GM19193 (cell line): ENCODE results near the gene ASIC2.

Experiments used
- POLR2A ChIP-seq: IDR thresholded peaks from 4 replicates; pipeline ENCODE4 v1.6.1; 2011; ENCODE audit not compliant: insufficient read depth, insufficient read length; ENCODE audit errors: extremely low read depth

ASIC2 gene

GRCh38 chr17:33183487-33184026, 109.5 kb downstream of the ASIC2 start:
- TF ChIP-seq POLR2A = no peak

GRCh38 chr17:33179151-33179550, 113.9 kb downstream of the ASIC2 start:
- no peak for TF ChIP-seq POLR2A

DNA sequence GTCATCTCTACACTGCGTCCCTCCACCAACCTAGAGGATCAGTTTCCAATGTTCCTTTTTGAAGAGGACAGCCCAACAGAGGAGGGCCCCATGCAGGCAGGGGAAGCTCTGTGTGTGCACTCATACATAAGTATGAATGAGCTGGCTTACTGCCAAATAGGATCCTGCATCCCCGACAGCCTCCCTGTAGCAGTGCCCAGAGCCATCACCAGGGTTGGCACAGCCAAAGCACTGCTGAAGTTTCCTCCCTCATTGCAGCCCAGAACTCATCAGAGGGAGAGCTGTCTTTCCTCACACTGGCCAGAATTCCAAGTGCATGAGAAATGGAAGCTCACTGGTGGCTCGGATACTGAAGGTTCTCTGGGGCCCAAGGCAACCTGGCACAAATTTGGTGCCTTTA, 114.4 kb downstream of the ASIC2 start:
- TF ChIP-seq POLR2A = no peak

DNA sequence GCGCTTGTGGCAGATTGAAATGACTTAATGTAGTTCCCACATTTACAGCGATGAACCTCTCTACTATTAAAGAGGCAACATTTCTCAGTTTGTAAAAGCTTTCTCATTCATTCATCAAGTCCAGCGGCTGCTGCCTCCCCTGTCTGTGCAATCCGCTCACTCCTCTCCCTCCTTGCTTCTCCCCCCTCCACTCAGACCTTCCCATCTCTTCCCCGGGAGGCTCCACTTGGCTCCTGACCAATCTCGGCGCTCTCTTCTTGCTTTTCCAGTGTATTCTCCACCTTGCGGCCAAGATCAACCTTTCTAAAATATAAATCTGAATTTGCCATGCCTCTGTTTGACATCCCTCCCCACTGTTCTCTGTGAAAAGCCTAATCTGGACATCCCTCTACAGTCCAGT, 117.5 kb downstream of the ASIC2 start:
- TF ChIP-seq POLR2A = no peak

DNA sequence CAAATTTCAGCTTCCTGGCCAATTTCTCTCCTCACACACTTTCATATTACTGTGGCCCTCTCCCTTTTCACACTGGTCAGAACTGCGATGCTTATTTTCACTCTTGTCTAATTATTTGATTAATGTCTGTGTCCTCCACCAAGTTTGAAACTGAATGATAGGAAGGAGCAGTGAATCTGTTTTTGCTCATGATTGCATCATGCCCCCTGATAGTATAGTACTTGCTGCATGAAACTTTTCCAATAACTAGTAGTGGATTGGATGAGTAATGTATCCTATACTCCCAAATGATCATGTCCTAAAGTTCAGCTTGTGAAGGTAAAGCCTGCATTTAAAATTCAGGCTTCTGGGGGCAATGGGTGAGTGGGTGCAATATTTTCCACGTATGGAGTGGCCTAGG, 121.2 kb downstream of the ASIC2 start:
- TF ChIP-seq POLR2A = no peak

DNA sequence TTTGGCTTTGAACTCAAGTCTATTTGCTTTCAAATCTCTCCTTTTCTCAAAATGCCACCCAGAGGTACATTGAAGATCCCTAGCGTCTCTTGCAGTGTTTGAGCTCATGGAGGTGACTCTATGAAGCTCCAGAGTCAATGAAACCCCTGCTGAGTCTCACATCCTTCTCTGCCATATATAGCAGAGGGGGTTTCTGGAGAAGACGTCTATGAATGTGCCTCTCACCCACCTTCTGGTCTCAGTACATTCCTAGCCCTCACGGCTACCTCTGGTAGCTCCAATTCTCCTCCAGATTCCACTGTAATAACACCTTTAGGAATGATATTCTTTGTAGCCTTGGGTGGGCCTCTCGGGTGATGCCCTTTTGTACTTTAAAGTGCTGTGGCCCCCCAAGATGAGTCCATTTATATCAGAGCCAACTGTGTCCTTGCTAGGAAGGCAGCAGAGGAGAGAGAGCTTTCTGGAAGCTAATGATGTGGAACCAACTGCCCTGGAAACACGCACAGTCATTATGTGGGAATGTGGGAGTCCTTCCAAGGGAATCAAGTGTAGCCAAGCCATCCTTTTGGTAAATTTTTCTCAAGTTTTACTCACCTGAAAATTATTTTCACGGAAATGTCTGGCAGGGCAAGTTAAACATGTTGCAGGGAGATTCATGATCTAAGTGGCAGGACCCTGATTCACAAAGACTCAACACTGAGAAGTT, 123.4 kb downstream of the ASIC2 start:
- no peak for TF ChIP-seq POLR2A

DNA sequence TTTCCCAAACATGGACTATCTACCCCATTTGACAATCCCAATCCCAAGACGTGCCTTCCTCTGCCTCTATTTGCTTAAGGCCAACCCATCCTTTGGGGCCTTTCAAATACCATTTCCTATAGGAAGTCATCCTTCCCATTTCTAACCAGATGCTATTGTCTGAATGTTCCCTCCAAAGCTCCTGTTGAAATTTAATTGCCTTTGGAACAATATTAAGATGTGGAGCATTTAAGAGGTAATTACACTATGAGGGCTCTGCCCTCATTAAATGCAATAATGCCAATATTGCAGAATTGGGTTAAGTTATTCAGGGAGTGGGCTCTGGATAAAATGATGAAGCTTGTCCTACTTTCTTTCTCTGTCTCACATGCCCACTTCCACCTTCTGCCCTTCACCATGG, 125.4 kb downstream of the ASIC2 start:
- no peak for TF ChIP-seq POLR2A

GRCh38 chr17:33166472-33166871, 126.6 kb downstream of the ASIC2 start:
- no peak for TF ChIP-seq POLR2A

GRCh38 chr17:33164169-33164881, 128.8 kb downstream of the ASIC2 start:
- TF ChIP-seq POLR2A = no peak

- no peak for TF ChIP-seq POLR2A
Measured at GRCh38 chr17:33163533-33164168, 129.4 kb downstream of the ASIC2 start.

DNA sequence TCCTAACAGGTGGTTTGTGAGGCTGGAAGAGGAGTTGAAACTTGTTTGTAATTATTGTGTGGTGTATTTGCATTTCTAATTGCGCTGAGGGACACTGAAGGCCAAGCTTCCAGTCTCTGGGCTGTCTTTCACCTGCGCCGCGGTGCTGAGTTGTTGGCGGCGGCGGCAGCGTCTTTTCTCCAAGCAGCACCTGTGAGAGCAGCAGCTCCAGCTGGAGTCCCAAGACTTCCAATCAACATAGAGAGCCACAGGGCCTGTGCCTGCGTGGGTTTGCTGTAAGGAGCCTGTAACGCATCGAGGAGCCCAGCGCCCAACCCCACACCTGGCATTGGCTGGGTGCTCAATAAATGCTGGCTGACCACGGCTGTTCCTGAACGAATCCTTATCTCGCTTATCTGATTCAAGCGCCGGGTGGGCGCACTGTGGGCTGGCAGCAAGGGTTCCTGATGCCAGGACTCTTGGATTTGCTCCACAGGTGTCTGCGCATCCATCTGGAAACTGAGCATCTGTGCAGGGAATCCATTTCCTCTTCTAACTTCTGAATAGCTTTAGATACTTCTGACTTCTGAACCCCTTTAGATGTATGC, 138.1 kb downstream of the ASIC2 start:
- TF ChIP-seq POLR2A = no peak

DNA sequence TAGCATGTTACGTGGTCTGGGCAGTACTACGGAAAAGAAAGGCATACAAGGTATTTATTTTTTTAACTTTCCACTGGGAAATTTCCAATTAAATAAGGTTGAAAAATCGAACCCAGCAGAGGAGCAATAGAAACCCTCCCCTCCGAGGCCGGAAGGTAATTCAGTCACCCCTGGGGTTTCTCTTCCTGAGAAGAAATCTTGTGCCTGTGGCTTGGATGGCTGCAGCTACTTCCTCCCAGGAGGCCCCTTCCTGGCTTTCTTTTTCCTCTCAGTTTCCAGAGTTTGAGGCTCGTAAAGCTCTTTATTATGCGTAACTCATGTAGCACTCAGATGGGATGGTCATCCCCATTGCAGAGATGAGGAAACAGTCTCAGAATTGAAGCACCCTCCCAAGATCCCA, 140.3 kb downstream of the ASIC2 start:
- TF ChIP-seq POLR2A = no peak

GRCh38 chr17:33151565-33151964, 141.5 kb downstream of the ASIC2 start:
- TF ChIP-seq POLR2A = no peak

DNA sequence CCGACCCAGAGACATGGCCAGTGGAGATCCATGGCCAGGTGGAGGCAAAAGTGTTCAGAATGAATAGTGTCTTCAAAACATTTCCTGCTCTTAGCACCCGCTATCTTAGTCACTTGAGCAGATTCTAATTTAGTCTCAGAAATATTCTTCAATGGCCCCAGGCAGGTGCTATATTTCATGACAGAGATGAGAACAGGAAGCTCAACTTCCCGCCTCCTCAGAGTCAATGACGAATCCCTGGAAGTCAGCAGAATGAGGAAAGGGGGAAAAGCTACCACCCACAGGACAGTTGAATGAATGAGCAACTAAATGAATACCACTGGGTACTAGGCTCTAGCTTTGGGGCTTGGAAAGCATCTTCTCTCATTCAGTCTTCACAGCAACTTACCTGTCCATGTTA, 147.2 kb downstream of the ASIC2 start:
- TF ChIP-seq POLR2A = no peak

GRCh38 chr17:33144837-33145236, 148.3 kb downstream of the ASIC2 start:
- no peak for TF ChIP-seq POLR2A

DNA sequence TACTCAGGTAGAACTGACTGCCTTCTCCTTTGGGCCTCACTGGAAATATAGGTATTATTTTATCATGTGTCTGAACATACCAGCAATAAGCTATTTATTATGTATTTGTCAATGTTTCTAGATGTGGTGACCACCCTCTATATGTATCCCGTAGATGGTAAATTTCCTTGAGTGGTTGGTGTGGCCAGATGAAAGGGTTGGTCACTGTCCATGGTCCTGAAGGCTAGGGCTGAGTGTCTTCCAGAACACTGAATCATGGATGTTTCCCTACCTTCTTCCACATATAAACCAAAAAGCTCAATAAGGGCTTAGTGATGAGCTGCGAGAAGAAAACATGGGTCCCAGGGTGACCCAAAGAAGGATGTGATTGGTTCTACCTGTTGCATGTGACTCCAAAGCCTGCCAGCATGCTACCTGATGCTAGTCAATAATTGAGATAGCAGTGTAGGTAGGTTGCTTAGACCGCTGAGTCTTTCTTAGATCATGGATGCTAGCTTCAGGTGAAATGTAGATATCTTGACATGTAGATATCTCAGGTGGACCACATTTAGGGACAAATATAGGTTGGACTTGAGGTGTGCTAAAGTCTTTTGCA, 150.3 kb downstream of the ASIC2 start:
- no peak for TF ChIP-seq POLR2A
